22Rv1 (cell line): ENCODE data around the gene CAP2.

ENCODE experiments used
- CTCF ChIP-seq: fragments of 450-650 bp; IDR thresholded peaks from 2 replicates; pipeline ENCODE4 v1.5.1; 2017; ENCODE audit warnings: mild to moderate bottlenecking
- ZFX ChIP-seq: fragments of 450-650 bp; IDR thresholded peaks from 2 replicates; pipeline ENCODE4 v1.6.1; 2017; ENCODE audit warnings: antibody characterized with exemption, borderline replicate concordance

- TF ChIP-seq CTCF (no peak), ZFX (no peak)
These were observed 39.0 kb downstream of the CAP2 start for GRCh38 chr6:17432356-17432755.
